Measurements from ENCODE around the gene SECISBP2L.
"Not testable (repeated sequence)": the region's sequence is repeated elsewhere in the genome, so short reads cannot be mapped to it uniquely, and the experiment has no call there.

SECISBP2L gene

GRCh38 chr15:49046220-49047102 is at the start of gene SECISBP2L:
Gene SECISBP2L (minus strand): TSS chr15:49046446. CDS start chr15:49046299, 147 bp downstream.
- peak; percentile 94 for DNase-seq

- DNase-seq, result no peak
Measured at GRCh38 chr15:49094923-49095322, 48.7 kb upstream of the SECISBP2L start.

GRCh38 chr15:49093252-49094105 is 47.2 kb upstream of the SECISBP2L start:
- DNase-seq, result no peak

GRCh38 chr15:49088996-49089395 is 42.8 kb upstream of the SECISBP2L start:
- no peak for DNase-seq

- DNase-seq, result no peak
Measured at GRCh38 chr15:49085696-49086459, 39.6 kb upstream of the SECISBP2L start.

- DNase-seq, result no peak
Measured at GRCh38 chr15:49084285-49084570, 38.0 kb upstream of the SECISBP2L start.

GRCh38 chr15:49083401-49084284 is 37.4 kb upstream of the SECISBP2L start:
- DNase-seq, result no peak

GRCh38 chr15:49082960-49083359 is 36.7 kb upstream of the SECISBP2L start:
- DNase-seq, result no peak

- no peak for DNase-seq
Measured at GRCh38 chr15:49079340-49080039, 33.2 kb upstream of the SECISBP2L start.

- DNase-seq, result peak; percentile 42
Measured at GRCh38 chr15:49075881-49076280, 29.6 kb upstream of the SECISBP2L start.

- not testable (repeated sequence) for DNase-seq
Measured at GRCh38 chr15:49074589-49075287, 28.5 kb upstream of the SECISBP2L start.

GRCh38 chr15:49066372-49066771 is 20.1 kb upstream of the SECISBP2L start:
- DNase-seq, result no peak

- DNase-seq, result no peak
Measured at GRCh38 chr15:49064884-49065283, 18.6 kb upstream of the SECISBP2L start.

- DNase-seq, result no peak
Measured at GRCh38 chr15:49064281-49064653, 18.0 kb upstream of the SECISBP2L start.

- peak; percentile 79 for DNase-seq
Measured at GRCh38 chr15:49063402-49064280, 17.4 kb upstream of the SECISBP2L start.

- DNase-seq, result no peak
Measured at GRCh38 chr15:49062900-49063299, 16.7 kb upstream of the SECISBP2L start.

- DNase-seq, result peak; percentile 28
Measured at GRCh38 chr15:49060710-49061495, 14.7 kb upstream of the SECISBP2L start.

- no peak for DNase-seq
Measured at GRCh38 chr15:49059491-49059890, 13.2 kb upstream of the SECISBP2L start.

- DNase-seq, result no peak
Measured at GRCh38 chr15:49058559-49058958, 12.3 kb upstream of the SECISBP2L start.

Measured in suppressor macrophage treated with lipopolysaccharide for 4 hours (primary cell).